NCI-H748 (cell line): ENCODE data around the gene SLC13A2.

Source experiments
- DNase-seq: peaks from one replicate; lab custom pipeline; 2025; ENCODE audit not compliant: unreplicated experiment; lab: John Stamatoyannopoulos, UW

SLC13A2 gene

DNA sequence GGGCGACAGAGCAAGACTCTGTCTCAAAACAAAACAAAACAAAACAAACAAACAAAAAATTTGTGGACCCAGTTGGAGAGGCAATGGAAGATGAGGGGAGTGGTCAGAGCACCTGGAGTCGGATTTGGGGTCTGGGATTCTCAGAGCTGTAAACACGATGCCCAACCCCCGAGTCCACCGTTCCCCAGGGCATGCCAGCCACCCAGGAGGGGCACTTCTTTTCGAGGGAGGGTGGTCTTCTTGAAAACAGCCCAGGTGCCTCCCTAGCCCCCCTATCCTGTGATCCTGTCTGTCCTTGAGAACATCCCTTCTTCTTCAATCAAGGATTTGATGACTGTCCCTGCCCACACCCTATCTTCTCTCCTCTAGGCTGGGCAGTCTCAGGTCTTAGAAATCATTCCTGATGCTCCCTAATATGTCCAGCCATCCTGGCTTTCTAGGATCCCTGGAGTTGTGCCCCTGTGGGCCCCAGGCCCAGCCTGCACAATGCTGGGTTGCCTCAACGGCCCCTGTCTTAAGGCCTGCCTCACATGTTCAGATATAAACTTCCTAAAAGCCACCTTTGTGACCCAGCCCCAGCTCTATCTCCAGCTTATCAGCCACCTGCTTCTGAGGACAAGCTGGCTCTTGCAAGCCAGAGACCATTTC lies 3.1 kb upstream of the SLC13A2 start:
- DNase-seq, result no peak

DNA sequence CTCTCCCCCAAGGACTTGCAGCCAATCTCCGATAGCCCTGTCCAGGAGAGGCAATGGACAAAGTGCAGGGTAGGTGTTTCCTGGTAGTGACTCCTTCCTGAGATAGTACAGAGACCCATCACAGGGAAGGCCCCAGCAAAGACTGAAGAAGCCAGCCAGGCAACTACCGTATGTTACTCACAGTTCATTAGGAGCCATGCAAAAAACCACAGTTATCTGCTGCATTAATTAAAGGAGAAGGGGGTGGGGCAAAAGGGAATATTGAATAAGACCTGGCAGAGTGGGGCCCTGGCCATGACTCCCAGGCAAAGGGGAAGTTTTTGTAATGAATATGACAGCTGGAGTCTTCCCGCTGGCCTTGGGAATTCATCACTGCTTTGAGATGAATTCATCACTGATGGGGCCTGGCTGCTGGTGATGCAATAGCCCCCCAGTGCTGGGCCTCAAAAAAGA lies 2.5 kb upstream of the SLC13A2 start:
- DNase-seq, result no peak

DNA sequence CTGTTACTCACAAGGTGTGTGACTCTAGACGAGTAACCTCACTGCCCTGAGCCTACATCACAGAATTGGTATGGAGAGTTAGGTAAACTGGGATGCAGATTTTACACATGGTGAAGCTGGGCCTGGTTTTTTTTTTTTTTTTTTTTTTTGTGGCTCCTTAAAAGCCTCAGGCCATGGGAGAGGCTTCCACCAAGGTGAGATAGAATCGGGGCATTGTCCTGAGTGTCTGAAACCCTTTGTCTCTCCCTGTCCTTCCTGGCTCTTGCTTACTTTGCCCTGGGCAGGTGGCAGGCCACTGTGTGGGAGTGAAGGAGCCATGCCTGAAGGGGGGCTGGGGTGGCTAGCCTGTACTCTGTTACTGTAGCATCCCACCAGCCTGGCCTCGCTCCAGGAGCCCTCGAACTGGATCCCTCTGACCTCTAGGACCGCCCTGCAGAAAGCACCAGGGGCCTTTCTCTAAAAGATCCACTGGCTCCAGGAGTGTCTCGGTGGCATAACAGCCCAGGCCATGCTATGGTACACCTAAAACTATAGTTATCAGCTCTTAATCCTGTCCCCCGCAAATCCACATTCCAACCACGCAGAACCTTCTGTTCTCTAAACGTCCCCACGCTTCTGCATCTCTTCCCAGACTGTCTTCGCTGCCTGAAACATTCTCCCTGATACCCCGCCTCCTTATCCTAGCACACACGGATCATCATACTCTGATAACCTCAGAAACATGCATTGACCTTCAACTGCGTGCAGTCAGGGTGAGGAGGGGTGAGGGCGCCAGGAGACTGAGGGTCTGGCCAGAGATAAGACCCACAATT lies 1.7 kb upstream of the SLC13A2 start:
- no peak for DNase-seq

DNA sequence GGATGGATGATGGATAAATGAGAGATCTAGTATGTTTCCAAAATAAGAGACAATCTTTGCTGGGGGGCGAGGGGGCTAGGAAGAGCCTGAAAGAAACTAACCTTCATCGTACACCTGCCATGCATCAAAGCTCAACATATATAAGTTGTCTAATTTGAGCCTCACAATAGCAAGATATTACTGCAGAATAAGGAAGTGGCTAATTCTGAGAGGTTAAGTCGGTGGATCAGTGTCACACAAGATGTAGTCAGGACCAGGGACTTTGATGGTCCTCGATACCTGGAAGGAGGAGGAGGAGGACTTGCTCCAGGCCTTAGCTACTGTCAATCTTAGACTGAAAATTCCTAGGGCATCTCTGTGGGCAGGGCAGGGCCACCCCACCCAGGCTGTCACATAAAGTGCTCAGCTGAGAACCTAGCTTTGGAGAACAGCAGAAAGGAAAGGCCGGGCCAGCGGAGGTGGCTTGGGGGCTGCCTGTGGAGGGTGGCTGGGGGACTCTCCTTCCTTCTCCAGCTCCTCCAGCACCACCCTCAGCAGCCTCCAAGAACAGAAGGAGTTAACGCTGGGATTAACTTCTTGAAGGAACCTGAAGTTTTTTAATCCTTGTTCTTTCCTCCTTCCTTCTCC lies 460 bp upstream of the SLC13A2 start:
- no peak for DNase-seq

DNA sequence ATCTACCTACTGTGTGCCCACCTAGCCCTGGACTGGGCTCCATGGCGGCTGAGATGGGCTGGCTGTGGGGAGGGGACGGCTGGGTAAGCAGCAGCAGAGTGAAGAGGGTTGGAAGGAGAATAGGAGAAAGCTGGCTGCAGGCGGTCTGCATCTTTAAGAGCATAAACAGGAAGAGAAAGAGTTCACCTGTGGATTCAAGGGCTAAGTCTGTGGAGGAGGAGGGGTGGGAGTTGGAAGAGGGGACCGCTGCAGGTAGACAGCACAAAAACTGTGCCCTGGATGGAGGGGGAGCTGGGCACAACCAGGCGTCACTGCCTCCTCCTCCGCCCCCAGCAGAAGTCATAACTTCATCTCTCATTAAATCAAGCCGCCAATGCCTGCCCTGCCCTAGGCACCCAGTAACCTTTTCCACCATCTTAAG lies 677 bp downstream of the SLC13A2 start:
- no peak for DNase-seq

DNA sequence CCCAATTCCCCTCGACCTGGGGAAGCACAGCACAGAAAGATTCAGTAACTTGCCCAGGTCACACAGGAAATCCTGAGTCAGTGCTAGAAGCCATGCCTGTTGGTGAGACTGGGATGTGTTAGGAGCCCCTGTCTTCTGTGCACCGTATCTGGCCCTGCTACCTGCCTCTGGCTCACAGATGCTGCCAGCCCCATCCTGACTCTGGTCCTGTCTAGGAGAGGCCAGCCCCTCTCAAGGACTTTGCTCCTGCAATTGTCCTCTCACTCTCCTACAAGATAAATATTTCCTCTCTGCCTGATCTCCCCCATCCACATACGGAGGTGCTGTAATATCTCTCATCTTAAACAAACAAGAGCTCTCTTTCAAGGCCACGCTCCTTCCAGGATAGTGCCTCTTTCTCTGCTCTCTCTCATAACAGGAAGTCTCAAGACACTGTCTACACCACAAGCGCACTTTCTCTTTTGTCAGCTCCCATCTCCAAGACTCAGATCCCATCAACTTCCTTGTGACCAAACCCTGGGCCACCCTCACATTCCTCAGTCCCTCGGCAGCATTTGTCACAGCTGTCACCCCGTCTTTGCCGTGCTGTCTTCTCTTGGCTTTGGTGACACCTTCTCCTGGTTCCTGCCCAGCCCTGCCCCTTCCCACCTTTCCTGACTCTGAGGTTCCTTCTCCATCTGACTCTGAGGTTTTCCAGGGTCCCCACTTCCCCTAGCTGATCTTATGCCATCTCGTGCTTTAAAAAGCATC lies 1.9 kb downstream of the SLC13A2 start:
- no peak for DNase-seq

DNA sequence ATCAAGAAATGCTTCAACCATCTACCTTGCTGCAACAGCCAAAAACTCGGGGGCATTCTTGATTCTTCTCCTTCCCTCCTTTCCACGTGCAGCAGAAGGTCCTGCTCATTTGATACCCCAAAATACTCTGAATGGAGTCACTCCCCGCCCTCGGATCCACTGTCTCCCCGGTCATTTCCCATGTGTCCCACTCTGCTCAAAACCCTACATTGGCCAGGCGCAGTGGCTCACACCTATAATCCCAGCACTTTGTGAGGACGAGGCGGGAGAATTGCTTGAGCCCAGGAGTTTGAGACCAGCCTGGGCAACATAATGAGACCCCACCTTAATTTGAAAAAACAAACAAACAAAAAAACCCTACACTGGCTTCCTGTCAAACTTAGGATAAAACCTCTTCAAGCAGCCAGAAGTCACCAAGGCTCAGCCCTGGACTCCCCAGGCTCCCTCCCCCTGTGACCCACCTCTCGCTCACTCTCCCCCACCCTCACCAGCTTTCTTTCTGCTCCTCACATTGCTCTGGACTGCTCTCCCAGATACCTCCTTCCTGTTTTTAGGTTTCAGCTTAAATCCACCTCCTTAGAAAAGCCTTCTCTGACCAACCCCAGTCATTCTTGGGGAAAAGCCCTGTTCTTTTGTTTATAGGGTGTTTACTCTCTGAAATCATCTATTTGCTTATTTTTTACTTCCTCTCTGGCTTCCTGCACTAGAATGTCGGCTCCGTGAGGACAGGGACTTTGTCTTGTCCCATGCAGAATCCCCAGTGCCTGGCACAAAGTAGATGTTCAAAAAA lies 2.8 kb downstream of the SLC13A2 start:
- DNase-seq, result no peak

DNA sequence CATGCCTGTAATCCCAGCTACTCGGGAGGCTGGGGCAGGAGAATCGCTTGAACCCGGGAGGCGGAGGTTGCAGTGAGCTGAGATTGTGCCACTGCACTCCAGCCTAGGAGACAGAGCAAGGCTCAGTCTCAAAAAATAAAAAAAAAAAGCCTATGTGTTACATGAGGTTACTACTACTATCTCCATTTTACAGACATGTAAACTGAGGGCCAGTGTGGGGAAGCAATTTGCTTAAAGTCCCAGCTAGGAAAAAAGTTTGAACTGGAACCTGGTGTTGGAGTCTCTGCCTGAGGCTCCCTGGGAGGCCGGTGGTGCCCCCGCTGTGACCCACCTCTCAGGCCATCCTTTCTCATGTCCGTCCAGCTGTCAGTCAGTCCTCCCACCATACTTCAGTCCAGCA lies 4.5 kb downstream of the SLC13A2 start:
- no peak for DNase-seq

DNA sequence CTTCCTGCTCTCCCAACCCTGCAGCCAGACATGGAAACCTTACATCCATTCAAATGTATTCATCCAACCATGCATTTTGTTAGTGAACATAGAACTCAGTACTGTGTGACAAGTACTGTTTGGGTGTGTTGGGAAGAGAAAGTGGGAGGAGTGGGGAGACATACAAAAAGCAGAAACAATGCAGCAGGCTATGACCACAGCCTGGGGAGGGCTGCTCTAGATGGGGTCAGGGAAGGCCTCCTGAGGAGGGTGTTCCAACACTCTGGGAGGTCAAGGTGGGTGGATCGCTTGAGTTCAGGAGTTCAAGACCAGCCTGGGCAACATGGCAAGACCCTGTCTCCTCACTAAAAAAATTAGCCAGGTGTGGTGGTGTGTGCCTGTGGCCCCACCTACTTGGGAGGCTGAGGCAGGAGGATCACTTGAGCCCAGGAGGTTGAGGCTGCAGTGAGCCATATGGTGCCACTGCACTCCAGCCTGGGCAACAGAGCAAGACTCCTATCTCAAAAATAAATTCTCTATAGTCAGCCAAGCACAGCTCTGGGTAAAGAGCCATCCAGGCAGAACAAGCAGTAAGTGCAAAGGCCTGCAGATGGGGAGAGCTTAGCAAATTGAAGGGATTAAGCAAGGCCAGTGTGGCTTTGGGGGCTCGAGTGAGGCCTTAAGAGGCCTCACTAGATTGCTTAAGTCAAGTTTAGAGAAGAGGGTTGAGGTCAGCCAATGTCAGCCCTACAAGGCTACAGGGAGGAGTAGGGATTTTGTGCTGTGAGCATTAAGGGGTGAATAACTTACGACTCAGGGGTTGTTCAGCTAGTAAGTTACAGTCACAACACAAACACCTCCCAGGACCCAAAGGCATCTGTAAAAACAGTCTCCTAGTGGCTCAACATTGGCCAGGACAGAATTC lies 5.5 kb downstream of the SLC13A2 start:
- no peak for DNase-seq

DNA sequence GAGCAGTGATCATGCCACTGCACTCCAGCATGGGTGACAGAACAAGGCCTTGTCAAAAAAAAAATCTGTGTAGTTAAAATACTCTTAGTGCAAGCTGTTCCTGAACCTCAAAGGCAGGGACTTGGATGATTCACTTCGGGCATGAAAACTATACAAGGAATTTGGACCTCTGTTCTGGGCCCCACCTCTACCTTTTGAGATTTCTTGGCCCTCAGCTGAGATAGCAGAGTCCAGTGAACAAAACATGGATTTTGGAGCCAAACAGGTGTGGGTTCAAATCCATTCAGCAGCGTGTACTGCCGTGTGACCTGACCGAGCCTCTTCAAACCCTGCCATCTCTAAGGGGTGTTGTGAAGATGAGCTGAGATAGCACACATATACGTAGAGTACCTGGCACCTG lies 6.8 kb downstream of the SLC13A2 start:
- no peak for DNase-seq

DNA sequence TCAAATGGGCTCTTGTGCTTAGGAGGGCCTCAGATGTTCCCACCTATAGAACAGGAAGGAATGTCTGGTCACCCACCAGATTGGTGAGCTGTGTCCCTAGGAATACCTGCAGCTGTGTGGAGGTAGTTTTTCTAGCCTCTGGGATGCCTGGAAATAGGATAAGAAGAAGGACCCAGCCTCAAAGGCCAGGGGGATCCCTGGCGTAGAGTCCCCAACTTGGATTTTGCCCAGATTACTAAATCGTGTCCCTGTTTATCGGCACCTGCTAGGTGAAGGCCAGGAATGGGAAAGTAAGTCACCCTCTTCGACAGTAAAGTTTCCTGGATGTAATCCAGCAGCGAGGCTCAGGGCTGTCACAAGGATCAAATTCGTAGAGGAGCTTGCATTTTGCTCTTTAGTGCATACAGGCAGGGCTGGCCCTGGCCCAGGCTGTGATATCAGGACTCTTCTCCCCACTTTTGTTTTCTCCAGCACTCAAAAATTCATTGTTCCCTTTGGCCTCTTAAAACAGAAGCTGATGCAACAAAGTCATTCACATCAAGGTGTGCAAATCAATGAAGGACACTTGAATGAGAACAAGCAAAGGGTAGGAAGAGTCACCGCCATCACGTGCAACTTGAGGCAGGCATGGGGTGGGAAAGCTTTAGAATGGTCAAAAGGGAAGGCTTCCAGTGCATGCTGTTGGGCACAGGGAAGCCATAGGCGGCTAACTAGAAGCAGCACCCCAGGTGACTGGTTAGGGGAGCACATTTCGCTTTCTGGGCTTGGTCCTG lies 7.5 kb downstream of the SLC13A2 start:
- DNase-seq, result no peak

DNA sequence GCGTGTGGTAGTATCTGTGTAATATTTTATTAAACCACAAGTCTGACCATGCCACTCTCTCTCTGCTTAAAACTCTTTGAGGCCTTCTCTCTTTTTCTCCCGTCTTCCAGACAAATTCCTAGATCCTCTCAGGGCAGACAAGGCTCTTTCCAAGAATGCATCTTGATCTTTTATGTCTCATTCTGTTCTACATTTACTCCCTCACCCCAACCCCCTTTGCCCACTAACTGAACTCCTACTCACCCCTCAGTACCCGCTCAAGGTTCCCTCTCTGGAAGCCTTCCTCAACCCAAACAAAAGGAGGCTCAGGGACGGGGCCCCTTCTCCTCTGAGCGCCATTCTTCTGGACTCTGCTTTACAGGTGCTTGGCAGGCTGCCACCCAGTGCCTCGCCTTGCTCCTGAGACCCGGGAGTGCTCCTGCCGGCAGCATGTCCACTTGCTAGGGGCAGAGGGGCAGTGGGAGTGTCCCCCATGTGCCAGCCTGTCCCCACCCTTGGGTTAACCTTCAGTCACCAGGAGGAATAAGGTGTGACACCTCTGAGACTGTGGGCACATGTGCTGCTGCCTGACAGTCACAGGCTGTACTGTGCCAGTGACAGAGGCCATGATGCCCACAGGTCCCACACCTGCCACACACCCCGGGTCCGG lies 9.2 kb downstream of the SLC13A2 start:
- DNase-seq, result peak; percentile 23

DNA sequence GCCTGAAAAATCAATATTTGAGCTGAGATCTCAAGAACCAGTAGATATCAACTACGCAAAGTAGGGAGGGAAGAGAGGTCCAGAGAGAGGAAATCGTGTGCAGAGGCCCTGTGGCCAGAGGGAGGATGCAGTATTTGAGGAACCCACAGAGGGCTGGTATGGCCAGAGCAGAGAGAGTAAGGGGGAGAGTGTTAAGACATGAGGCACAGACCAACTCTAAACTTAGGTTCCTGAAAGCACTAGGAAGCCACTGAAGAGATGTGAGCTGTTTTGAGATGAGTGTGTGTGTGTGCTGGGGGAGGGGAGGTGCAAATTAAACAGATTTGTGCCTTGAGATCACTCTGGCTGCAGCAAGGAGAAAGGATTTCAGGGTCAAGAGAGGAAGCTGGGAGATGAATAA lies 10.9 kb downstream of the SLC13A2 start:
- DNase-seq, result no peak

DNA sequence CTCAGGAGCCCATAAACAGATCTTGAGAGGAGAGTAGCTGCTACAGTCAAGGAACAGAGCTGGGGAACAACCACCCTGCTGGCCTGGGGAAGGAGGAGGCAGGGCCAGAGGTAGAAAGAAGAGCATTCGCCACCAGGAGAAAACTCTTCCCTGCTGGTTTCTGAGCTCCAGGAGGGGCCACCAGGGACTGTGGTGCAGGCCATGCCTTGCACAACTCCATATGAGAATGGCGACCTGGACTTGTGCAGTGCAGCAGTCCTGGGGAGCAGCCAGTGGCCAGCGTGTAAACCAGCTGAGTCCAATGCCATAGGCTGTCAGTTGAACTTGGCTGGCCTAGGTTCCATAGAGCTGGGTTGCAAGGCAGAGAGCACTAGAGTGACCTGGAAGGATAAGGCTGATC lies 11.6 kb downstream of the SLC13A2 start:
- DNase-seq, result no peak

DNA sequence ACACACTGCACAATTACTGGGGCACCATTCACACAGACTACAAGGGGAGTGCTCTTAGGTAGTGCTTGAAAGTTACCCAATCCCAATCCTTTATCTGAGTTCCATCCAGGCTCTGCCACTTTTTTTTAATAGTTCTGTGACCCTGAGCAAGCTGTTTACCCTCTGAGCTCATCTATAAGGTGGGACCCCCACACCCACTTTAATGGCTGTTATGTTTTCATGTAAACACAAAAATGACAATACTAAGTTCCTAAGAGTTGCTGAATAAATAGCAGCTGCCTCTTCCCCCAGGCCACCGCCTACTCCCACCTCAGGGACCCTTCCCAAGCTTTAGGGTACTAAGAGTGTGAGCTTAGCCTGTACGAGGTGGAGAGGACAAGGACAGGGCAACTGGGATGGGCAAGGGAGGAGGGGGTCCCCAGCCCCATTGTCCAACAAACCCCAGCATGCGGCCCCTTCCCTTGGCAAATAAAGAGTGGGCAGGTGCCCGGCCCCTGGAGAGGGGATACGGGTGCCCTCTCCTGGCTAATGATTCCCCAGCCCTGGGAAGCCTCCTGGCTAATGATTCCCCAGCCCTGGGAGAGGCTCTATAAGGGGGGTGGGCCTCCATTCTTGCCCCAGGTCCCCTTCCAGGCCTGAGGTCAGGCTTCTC lies 14.6 kb downstream of the SLC13A2 start:
- DNase-seq, result peak; percentile 44

DNA sequence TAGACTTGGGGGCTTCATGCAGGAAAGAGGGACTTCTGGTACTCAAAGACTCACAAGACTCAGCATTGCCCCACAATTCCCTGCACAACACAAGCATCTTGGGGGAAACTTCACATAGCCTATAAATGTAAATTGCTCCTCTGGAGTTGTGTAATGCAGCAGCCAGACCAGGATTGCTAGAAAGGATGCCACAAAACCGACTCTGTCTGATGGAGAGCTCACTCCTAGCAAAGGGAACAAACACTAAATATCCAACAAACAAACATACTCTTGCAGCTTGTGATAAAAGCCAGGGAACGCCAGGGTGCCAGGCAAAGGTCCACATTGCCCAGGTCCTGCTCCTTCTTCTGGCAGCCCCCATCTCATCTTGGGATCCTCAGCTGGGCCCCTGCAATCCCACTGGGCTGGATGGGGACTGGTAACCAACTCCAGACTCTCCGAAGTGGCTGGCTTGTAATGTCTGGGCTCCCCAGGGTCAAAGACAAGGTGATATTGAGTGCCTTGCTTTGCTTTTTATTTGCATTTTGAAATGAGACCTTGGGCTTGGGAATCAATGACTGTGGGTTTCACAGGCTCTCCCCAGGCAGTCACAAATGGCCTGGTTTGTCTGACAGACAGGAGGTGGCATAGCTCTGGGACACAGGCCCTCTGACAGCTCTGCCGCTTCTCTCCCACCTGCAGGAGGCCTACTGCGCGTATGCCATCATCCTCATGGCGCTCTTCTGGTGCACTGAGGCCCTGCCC lies 15.3 kb downstream of the SLC13A2 start:
- no peak for DNase-seq

DNA sequence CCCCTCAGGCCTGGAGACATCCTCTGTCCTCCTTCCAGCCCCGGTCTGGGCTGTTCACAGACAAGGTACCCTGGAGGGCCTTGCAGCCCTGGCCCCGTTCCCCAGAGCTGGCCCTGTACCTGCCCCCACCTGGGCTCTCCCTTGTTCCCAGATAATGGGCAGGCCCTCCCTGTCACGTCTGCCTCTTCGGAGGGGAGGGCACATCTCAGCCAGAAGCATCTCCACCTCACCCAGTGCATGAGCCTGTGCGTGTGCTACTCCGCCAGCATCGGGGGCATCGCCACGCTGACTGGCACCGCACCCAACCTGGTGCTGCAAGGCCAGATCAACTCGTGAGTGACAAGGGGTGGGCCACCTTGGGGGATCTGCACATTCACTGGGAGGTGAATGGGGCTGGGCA lies 17.8 kb downstream of the SLC13A2 start:
- no peak for DNase-seq
